Fibroblast of upper back skin (primary cell): Measurements from ENCODE around the gene DUSP22.
"Not testable (repeated sequence)": the region's sequence is repeated elsewhere in the genome, so short reads cannot be mapped to it uniquely, and the experiment has no call there.

Source experiments
- DNase-seq: peaks from one replicate; pipeline ENCODE4 v3.0.0-alpha.2; 2013

DUSP22 gene

DNA sequence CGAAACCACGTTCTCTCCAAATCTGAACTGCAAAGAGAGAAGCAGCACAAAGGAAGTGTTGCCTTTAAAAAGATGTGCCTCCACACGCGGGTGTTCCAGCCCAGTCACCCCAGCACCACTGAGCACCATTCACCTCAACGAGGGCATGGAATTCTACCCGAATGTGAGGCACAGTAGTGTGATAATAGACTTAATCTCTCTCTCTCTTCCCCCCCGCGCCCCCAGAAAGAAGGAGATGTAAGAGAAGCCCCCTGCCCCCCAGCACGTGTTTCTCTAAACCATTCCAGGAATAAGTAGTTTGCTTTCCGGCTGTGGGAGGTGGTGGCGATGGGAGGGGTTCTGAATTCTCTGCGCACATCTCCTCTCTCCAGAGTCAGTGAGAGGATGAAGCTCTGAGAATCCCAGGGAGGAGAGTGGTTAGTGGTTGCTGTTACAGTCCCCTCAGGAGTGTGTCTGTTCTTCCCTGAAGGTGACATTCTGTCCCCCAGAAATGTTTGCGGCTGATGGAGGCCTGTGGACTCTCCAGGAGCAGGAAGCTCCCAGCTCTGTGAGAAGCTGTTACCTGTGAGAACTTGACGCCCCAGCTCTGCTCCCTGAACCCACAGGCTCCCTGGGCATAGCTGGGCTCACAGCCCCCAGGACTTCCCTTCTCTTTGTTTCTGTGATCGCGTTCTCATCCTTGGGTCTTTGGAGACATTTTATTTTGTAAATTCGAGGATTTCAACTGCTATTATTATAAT is 75.8 kb downstream of the DUSP22 start:
- no peak for DNase-seq

DNA sequence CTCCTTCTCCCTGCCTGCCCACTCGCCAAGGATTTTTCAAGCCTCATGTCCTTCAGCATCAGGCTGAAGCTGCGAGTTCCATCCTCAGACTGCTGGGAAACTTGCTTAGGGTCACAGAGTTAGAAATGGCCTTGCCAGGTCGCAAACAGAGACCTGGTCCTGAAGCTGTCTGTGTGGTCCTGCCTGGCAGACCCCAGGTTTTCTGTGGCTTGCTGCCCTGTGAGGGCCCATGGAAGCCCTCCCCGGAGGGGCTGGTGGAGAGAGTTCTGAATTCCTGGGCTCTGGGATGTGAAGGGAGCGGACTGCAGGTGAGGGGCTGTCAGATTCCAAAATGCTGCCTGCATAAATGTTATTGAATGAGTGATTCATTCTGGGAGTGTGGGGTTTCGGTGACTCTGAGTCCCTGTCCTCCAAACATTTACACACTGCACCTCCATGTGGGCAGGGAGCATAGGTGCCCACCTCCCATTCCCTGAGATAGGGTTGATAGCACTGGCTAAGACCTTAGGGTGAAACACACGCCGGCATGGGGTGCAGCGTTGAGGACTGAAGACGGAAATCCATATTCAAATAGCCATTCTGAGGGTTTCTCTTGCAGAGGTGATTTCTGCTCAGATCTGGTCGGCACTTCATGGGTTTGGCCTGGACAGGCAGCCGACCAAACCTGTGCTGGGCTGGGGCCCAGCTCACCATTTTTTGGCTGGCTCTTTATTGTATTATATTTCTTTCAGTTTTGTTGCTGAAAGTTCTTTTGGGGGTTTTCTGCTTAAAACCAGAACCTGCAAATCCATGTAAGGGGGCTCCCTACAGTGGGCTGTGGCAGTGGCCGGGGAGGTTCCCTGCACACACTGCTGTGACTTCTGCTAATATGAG is 77.5 kb downstream of the DUSP22 start:
- no peak for DNase-seq

GRCh38 chr6:370555-370954 is 78.3 kb downstream of the DUSP22 start:
- DNase-seq = no peak

DNA sequence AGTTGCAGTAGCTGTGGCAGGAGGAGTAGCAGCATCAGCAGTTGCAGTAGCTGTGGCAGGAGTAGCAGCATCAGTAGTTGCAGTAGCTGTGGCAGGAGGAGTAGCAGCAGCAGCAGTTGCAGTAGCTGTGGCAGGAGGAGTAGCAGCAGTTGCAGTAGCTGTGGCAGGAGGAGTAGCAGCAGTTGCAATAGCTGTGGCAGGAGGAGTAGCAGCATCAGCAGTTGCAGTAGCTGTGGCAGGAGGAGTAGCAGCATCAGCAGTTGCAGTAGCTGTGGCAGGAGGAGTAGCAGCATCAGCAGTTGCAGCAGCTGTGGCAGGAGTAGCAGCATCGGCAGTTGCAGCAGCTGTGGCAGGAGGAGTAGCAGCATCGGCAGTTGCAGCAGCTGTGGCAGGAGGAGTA is 79.6 kb downstream of the DUSP22 start:
- not testable (repeated sequence) for DNase-seq

DNA sequence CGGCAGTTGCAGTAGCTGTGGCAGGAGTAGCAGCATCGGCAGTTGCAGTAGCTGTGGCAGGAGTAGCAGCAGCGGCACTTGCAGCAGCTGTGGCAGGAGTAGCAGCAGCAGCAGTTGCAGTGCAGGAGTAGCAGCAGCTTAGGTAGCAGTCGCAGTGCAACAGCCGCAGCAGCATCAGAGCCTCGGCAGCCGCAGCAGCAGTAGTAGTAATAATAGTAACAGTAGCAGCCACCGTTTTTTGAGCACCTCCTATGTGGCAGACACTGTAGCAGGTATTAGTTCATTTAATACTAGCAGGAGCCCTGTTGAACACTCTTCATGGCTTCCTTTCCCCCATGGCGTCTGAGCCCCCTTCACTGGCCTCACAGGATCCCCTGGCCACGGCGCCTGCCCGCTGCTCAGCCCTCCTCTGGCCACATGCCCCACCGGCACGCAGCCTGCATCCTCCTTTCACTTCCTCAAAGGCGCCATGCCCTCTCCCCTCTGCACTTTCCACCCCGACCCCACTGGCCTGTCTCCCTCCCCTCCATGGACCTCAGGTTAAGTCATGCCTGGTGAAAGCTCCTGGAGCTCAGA is 80.1 kb downstream of the DUSP22 start:
- no peak for DNase-seq

DNA sequence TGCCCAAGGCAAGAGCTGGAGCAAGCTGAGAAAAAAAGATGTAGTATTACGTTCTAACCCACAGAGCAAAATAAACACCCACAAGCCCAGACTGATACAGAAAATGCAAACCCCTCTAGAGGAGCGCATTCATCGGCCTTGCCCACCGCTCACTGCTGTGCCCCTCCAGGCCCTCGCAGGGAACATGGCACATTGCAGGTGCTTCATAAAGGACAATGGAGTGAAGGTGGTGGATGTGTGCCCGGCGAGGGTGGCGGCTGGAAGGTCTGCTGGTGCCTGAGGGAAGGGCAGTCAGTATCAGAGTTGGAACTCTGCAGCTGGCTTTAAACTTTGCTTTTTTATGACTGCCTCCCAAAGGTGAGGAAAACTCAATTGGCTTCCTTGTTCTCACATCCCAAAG is 80.7 kb downstream of the DUSP22 start:
- no peak for DNase-seq

DNA sequence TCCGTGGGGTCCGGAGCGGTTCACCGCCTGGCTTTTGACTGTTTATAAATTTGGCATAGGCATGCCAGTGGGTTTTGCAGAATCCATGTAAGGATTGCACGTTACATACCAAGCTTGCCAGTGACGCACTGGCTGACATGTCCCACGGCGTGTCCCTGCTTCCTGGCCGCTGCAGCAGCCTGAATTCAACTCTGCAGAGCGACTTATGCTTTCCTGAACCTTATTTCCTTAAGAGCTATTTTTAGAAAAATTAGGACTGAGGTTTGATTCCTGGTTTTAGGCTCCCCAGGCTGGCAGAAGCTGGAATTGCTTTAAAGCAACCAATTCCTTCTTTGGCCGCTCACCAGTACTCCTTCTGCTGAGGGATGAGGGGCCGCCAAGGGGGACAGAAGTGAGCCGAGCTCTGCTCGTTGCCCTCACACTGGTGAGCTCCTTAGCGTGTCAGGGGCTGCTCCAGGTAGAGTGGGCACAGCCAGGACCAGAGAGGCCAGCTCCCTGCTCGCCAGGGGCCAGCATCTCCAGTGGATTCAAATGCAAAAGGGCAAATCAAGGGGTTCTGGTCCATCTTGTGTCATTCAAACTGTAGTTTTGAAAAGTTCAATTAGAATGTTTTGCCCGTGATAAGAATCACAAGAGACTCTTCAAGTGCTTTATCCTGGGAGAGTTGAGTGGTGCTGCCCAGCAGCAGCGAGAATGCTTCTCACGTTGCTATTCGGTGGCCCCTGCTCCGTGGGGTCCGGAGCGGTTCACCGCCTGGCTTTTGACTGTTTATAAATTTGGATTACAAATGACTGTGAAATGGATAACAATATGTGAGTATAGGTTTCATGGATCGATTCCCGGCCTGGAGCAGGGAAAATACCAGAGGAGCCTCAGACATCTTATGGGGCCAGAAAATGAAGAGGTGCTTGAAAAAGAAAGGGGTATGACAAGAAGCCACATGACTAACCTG is 81.8 kb downstream of the DUSP22 start:
- DNase-seq = no peak

GRCh38 chr6:374956-375355 is 82.7 kb downstream of the DUSP22 start:
- DNase-seq = no peak

- no peak for DNase-seq
These were observed 84.7 kb downstream of the DUSP22 start for GRCh38 chr6:376827-377640.

DNA sequence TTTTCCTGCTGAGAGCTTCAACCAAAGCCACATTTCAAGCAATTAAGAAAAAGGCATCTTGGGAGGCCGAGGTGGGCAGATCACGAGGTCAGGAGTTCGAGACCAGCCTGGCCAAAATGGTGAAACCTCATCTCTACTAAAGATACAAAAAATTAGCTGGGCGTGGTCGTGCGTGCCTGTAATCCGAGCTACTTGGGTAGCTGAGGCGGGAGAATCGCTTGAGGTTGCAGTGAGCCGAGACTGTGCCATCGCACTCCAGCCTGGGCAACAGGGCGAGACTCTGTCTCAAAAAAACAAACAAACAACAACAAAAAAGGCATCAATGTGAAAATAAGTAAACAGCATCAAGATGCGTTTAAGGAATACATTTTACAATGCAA is 85.3 kb downstream of the DUSP22 start:
- not testable (repeated sequence) for DNase-seq

- no peak for DNase-seq
These were observed 86.0 kb downstream of the DUSP22 start for GRCh38 chr6:378090-378957.

GRCh38 chr6:378958-379409 is 86.7 kb downstream of the DUSP22 start:
- DNase-seq = no peak

GRCh38 chr6:379410-380181 is 87.3 kb downstream of the DUSP22 start:
- no peak for DNase-seq

GRCh38 chr6:380234-381218 is 88.2 kb downstream of the DUSP22 start:
- no peak for DNase-seq

DNA sequence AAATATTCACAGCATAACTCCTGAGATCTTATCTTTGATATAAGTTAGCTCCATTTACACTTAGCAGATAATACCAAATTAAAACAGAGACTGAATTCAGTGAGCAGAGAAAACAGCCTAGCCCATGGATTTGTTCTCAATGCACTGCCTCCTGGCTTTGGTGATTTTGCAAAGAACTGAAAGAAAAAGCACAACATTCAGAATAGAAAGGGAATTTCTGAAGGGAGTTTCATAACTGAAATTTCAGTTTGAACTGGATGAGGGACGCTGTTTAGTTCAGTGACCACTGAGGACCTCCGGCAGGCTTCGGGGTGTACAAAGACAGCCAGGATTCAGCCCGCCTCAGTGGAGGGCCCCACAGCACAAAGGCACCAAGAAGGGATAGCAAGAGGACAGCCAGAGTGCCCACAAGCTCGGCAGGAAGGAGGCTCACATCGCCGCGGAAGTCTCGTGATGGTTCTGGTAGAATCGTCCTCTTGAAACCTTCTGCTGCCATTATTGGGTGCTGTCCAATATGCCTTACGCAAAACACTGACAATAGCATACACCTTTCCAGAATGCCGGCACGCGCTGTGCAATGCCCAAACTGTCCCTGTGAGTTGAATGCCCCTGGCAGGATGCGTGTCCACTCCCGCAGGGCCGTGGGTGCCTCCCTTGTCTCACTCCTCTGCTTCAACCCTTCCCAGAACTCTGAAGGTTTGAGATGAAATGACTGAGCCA is 89.6 kb downstream of the DUSP22 start:
- DNase-seq = no peak

DNA sequence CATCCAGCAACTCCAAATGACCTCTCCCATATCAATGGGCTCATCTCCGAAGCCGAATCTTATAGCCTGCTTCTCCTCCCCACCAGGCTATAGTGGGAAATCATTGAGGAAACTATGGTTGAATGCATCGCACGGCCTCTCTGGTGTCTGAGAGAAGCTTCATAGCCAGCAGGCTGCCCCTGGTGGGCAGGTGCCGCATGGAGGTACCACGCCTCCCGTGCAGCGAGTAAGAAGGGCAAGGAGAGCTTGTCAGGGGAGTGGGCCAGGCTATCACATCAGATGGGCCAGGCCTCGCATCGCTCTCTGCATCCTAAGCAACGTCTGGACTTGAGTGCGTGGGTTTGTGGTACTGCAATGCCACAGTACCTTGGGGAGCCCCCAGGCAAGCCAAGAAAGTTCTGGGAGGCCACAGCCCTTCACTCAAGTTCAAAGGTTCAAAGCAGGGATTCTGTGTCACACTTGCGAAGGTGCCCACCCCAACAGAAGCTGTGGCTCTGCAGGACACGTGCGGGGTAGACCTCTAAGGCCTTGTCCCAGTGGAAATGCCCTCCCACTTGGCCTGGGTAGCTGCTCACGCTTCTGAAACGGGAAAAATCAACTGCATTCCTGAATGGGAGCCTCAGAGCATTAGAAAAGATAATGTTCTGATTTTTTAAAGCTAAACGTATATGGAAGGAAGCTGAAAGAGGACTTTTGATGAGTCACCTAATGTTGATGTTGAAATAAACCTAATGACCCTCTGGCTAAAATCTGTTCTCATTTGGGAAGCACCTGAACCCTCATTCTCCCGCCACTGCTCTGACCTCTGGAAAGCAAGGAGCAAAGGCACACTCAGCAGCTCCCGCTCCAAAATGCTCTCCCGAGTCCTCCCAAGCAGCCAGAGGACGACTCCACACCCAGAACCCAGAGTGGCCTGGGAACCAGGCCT is 90.9 kb downstream of the DUSP22 start:
- no peak for DNase-seq

GRCh38 chr6:383856-384255 is 91.6 kb downstream of the DUSP22 start:
- no peak for DNase-seq
